GM23338 (cell line): ENCODE data around the gene CHRNA4.

Source experiments
- CREB1 ChIP-seq: fragments of 250-450 bp; sonication (Bioruptor Pico); IDR thresholded peaks from 2 replicates; pipeline ENCODE4 v1.5.0; 2020; ENCODE audit warnings: low read depth, mild to moderate bottlenecking, moderate library complexity
- EZH2 ChIP-seq: fragments of 200-600 bp; sonication (generic); IDR thresholded peaks from one replicate; pipeline ENCODE4 v1.8.0; 2017; ENCODE audit warnings: antibody characterized with exemption, mild to moderate bottlenecking, low read depth; ENCODE audit not compliant: unreplicated experiment
- EZH2phosphoT487 ChIP-seq: fragments of 200-600 bp; sonication (generic); IDR thresholded peaks from one replicate; pipeline ENCODE4 v1.8.1; 2018; ENCODE audit warnings: antibody characterized with exemption; ENCODE audit not compliant: unreplicated experiment
- NANOG ChIP-seq: IDR thresholded peaks from 2 replicates; pipeline ENCODE4 v1.6.1; 2016; ENCODE audit warnings: antibody characterized with exemption, borderline replicate concordance
- POLR2AphosphoS5 ChIP-seq: IDR thresholded peaks from 2 replicates; pipeline ENCODE4 v1.6.1; 2016; ENCODE audit warnings: antibody characterized with exemption, low read depth
- STAT1 ChIP-seq: IDR thresholded peaks from one replicate; pipeline ENCODE4 v1.6.1; 2016; ENCODE audit warnings: antibody characterized with exemption; ENCODE audit not compliant: unreplicated experiment
- ZNF331 ChIP-seq: fragments of 250-450 bp; sonication (Bioruptor Pico); IDR thresholded peaks from 2 replicates; pipeline ENCODE4 v1.5.0; 2020; ENCODE audit warnings: low read depth, mild to moderate bottlenecking, moderate library complexity
- TF ChIP-seq, protein P1 (sequence below), 2 experiments: fragments of 200-600 bp in 1 of 2; sonication (generic) in 1 of 2; conservative IDR thresholded peaks; 2 replicates each; pipeline versions ENCODE4 v1.5.1 to v1.6.1; 2016 to 2017; ENCODE audit warnings: antibody characterized with exemption in 2 of 2, low read depth in 2 of 2, mild to moderate bottlenecking in 2 of 2, moderate library complexity in 1 of 2
- TF ChIP-seq, protein P2 (sequence below): IDR thresholded peaks from one replicate; pipeline ENCODE4 v1.6.1; 2018; ENCODE audit warnings: antibody characterized with exemption; ENCODE audit not compliant: unreplicated experiment

DNA sequence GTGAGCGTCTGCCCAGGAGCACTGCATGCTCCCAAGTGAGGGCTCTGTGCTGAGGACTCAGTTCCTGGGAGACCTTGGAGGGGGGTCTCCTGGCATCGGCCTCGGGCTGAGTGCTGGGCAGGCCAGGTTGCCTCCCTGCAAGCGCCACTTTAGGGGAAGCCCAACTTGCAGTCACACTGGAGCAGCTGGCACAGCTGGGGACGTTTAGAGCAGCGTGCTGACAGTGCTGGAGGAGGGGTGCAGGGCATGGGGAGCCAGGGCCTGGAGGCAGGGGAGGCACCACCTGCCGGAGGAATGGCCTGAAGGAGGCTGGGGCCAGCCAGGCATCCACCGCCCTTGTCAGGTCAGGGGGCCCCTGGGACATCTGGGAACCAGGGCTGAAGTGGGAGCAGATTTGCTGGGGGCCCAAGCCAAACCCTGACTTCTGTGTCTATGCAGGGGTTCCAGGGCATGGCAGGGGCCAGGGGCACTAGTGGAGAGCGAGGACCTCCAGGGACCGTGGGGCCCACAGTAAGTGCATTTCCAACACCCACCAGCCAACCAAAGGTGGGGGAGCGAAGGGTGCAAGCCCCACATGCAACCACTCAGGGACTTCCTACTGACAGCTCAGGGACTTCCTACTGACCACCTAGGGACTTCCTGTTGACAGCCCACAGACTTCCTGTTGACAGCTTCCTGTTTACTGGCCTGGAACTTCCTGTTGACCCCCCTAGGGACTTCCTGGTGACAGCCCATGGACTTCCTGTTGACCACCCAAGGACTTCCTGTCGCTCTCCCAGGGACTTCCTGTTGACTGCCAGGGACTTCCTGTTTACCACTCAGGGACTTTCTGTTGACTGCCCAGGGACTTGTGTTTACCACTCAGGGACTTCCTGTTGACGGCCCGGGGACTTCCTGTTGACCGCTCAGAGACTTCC is 34.6 kb downstream of the CHRNA4 start:
- TF ChIP-seq, protein P1, sequence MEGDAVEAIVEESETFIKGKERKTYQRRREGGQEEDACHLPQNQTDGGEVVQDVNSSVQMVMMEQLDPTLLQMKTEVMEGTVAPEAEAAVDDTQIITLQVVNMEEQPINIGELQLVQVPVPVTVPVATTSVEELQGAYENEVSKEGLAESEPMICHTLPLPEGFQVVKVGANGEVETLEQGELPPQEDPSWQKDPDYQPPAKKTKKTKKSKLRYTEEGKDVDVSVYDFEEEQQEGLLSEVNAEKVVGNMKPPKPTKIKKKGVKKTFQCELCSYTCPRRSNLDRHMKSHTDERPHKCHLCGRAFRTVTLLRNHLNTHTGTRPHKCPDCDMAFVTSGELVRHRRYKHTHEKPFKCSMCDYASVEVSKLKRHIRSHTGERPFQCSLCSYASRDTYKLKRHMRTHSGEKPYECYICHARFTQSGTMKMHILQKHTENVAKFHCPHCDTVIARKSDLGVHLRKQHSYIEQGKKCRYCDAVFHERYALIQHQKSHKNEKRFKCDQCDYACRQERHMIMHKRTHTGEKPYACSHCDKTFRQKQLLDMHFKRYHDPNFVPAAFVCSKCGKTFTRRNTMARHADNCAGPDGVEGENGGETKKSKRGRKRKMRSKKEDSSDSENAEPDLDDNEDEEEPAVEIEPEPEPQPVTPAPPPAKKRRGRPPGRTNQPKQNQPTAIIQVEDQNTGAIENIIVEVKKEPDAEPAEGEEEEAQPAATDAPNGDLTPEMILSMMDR (conservative IDR thresholded peaks at IDR 0.05; ENCODE audit: low read depth in 2 of 2) = no peak
- TF ChIP-seq EZH2 (no peak), ZNF331 (CRISPR knock-in tag) (no peak), CREB1 (no peak), POLR2AphosphoS5 (no peak), EZH2phosphoT487 (no peak), STAT1 (no peak), NANOG (no peak)
- TF ChIP-seq, protein P2, sequence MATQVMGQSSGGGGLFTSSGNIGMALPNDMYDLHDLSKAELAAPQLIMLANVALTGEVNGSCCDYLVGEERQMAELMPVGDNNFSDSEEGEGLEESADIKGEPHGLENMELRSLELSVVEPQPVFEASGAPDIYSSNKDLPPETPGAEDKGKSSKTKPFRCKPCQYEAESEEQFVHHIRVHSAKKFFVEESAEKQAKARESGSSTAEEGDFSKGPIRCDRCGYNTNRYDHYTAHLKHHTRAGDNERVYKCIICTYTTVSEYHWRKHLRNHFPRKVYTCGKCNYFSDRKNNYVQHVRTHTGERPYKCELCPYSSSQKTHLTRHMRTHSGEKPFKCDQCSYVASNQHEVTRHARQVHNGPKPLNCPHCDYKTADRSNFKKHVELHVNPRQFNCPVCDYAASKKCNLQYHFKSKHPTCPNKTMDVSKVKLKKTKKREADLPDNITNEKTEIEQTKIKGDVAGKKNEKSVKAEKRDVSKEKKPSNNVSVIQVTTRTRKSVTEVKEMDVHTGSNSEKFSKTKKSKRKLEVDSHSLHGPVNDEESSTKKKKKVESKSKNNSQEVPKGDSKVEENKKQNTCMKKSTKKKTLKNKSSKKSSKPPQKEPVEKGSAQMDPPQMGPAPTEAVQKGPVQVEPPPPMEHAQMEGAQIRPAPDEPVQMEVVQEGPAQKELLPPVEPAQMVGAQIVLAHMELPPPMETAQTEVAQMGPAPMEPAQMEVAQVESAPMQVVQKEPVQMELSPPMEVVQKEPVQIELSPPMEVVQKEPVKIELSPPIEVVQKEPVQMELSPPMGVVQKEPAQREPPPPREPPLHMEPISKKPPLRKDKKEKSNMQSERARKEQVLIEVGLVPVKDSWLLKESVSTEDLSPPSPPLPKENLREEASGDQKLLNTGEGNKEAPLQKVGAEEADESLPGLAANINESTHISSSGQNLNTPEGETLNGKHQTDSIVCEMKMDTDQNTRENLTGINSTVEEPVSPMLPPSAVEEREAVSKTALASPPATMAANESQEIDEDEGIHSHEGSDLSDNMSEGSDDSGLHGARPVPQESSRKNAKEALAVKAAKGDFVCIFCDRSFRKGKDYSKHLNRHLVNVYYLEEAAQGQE = no peak
